ENCODE measurements around the gene LRP2. TPM values are rescaled to one million over a fixed set of nuclear protein-coding genes. Genes with fewer than 3 reads are reported as not detected.

LRP2 gene
- total RNA-seq, 2 experiments from 2014 or later, result 1.8 to 2.2 TPM

- H3K27me3 Mint-ChIP-seq, result no peaks in the 10 kb centered on the region
- ATAC-seq, result no peak
- no peak for DNase-seq
- CTCF ChIA-PET, result interaction anchor here (1.1 to 5.7 kb wide), 2 partner anchors 9 to 14 kb away, joined by 3 to 43 read pairs; no protein-coding TSS in a partner anchor
- no peak overlapping the region for H3K4me3 Mint-ChIP-seq
- no peaks in the 10 kb centered on the region for H3K9me3 Mint-ChIP-seq
- no peak overlapping the region for H3K27ac Mint-ChIP-seq
- H3K4me1 Mint-ChIP-seq (ENCODE audit: low read depth), result peaks cover 4% of the 10 kb centered on the region
- no peaks in the 10 kb centered on the region for H3K36me3 Mint-ChIP-seq (ENCODE audit: low read depth)
- TF ChIP-seq CTCF (IDR thresholded peaks at IDR 0.05), result no peak
- intact Hi-C loops (cut with micrococcal nuclease), result no loop called here
- POLR2A ChIA-PET, result no interaction called here
These were observed 244.3 kb downstream of the LRP2 start for GRCh38 chr2:169118060-169118459.

GRCh38 chr2:169116993-169117392 lies 245.3 kb downstream of the LRP2 start:
- ChIA-PET CTCF (interaction anchor here (1.1 to 5.7 kb wide), 3 partner anchors 8 to 22 kb away, joined by 3 to 43 read pairs (median 3); no protein-coding TSS in a partner anchor), POLR2A (no interaction called here)
- no peaks in the 10 kb centered on the region for H3K9me3 Mint-ChIP-seq
- H3K4me3 Mint-ChIP-seq, result no peak overlapping the region
- H3K27me3 Mint-ChIP-seq, result no peaks in the 10 kb centered on the region
- no peak for DNase-seq
- ATAC-seq, result no peak
- H3K36me3 Mint-ChIP-seq (ENCODE audit: low read depth), result no peaks in the 10 kb centered on the region
- peaks cover 4% of the 10 kb centered on the region for H3K4me1 Mint-ChIP-seq (ENCODE audit: low read depth)
- TF ChIP-seq CTCF (IDR thresholded peaks at IDR 0.05), result no peak
- no peak overlapping the region for H3K27ac Mint-ChIP-seq
- intact Hi-C loops (cut with micrococcal nuclease), result no loop called here

GRCh38 chr2:169116327-169116726 lies 246.0 kb downstream of the LRP2 start:
- TF ChIP-seq CTCF (IDR thresholded peaks at IDR 0.05), result no peak
- H3K4me3 Mint-ChIP-seq, result no peak overlapping the region
- intact Hi-C loops (cut with micrococcal nuclease), result no loop called here
- H3K27me3 Mint-ChIP-seq, result peaks cover 1% of the 10 kb centered on the region
- no peak for ATAC-seq
- POLR2A ChIA-PET, result no interaction called here
- peaks cover 4% of the 10 kb centered on the region for H3K4me1 Mint-ChIP-seq (ENCODE audit: low read depth)
- H3K27ac Mint-ChIP-seq, result no peak overlapping the region
- no peaks in the 10 kb centered on the region for H3K9me3 Mint-ChIP-seq
- no peak for DNase-seq
- H3K36me3 Mint-ChIP-seq (ENCODE audit: low read depth), result no peaks in the 10 kb centered on the region
- CTCF ChIA-PET, result interaction anchor here (1.2 to 1.8 kb wide), 3 partner anchors 15 to 26 kb away, joined by 3 to 10 read pairs (median 8); no protein-coding TSS in a partner anchor

GRCh38 chr2:169114056-169114455 lies 248.3 kb downstream of the LRP2 start:
- H3K4me3 Mint-ChIP-seq, result no peak overlapping the region
- H3K4me1 Mint-ChIP-seq (ENCODE audit: low read depth), result peaks cover 11% of the 10 kb centered on the region
- CTCF ChIA-PET, result interaction anchor here (1.0 to 9.6 kb wide), 6 partner anchors 13 to 156 kb away, joined by 3 to 136 read pairs (median 4); no protein-coding TSS in a partner anchor
- no peak for DNase-seq
- no peak for ATAC-seq
- no peak for TF ChIP-seq CTCF (IDR thresholded peaks at IDR 0.05)
- H3K36me3 Mint-ChIP-seq (ENCODE audit: low read depth), result no peaks in the 10 kb centered on the region
- intact Hi-C loops (cut with micrococcal nuclease), result no loop called here
- POLR2A ChIA-PET, result interaction anchor here (1.0 kb wide), 1 partner anchor 26 kb away, joined by 3 read pairs; no protein-coding TSS in a partner anchor
- H3K9me3 Mint-ChIP-seq, result no peaks in the 10 kb centered on the region
- H3K27ac Mint-ChIP-seq, result no peak overlapping the region
- H3K27me3 Mint-ChIP-seq, result peaks cover 4% of the 10 kb centered on the region

- Mint-ChIP-seq H3K36me3 (ENCODE audit: low read depth) (no peaks in the 10 kb centered on the region), H3K4me1 (ENCODE audit: low read depth) (peaks cover 23% of the 10 kb centered on the region), H3K27me3 (peaks cover 4% of the 10 kb centered on the region), H3K4me3 (no peak overlapping the region), H3K27ac (no peak overlapping the region), H3K9me3 (no peaks in the 10 kb centered on the region)
- ChIA-PET POLR2A (no interaction called here), CTCF (interaction anchor here (0.7 to 9.6 kb wide), 5 partner anchors 18 to 163 kb away, joined by 3 to 136 read pairs (median 10); no protein-coding TSS in a partner anchor)
- DNase-seq (no peak), ATAC-seq (no peak)
- intact Hi-C loops (cut with micrococcal nuclease), result no loop called here
- no peak for TF ChIP-seq CTCF (IDR thresholded peaks at IDR 0.05)
These were observed 249.5 kb downstream of the LRP2 start for GRCh38 chr2:169112841-169113240.

All from activated CD8-positive, alpha-beta T cell treated with anti-CD3 and anti-CD28 coated beads for 36 hours (primary cell).